Heart right ventricle (tissue), 16 donors: ENCODE measurements around the gene ZGRF1. TPM values are rescaled to one million over a fixed set of nuclear protein-coding genes. Genes with fewer than 3 reads are reported as not detected.

Experiments used
- ATAC-seq, 8 donors: fragments of 200-7000 bp; cut with Tn5 transposase; one replicate each; pipeline ENCODE4 v1.9.1; 2020; ENCODE audit warnings: mild to moderate bottlenecking in 8 of 8, moderate library complexity in 8 of 8, moderate number of reproducible peaks in 1 of 8
- DNase-seq, 2 donors: peaks; one replicate each; pipeline ENCODE4 v3.0.0-alpha.2; 2020
- H3K27ac ChIP-seq, 10 donors: fragments of 200-600 bp; sonication (generic) in 2 of 10; one replicate each; pipeline versions ENCODE4 v1.5.0 to v1.8.0; 2020 to 2022; ENCODE audit warnings: mild to moderate bottlenecking in 3 of 10
- H3K27me3 ChIP-seq, 7 donors: fragments of 200-600 bp; one replicate each; pipeline ENCODE4 v1.8.0; 2021 to 2022; ENCODE audit warnings: mild to moderate bottlenecking in 2 of 7
- H3K36me3 ChIP-seq, 9 donors: fragments of 200-600 bp; sonication (generic) in 1 of 9; one replicate each; pipeline versions ENCODE4 v1.5.0 to v1.8.0; 2020 to 2022; ENCODE audit warnings: mild to moderate bottlenecking in 2 of 9
- H3K4me1 ChIP-seq, 9 donors: fragments of 200-600 bp; sonication (generic) in 1 of 9; one replicate each; pipeline versions ENCODE4 v1.5.0 to v1.8.0; 2020 to 2022; ENCODE audit warnings: mild to moderate bottlenecking in 4 of 9
- H3K4me3 ChIP-seq, 10 donors: fragments of 200-600 bp; sonication (generic) in 2 of 10; one replicate each; pipeline versions ENCODE4 v1.5.0 to v1.8.0; 2020 to 2022; ENCODE audit warnings: mild to moderate bottlenecking in 7 of 10, moderate library complexity in 2 of 10
- H3K9me3 ChIP-seq, 11 donors: fragments of 200-600 bp in 10 of 11; sonication (generic) in 2 of 11; one replicate each; pipeline versions ENCODE4 v1.5.0 to v1.8.0; 2013 to 2022; ENCODE audit warnings: mild to moderate bottlenecking in 2 of 11, control low read depth in 1 of 11, moderate library complexity in 1 of 11
- CTCF ChIP-seq, 9 donors: fragments of 200-600 bp; sonication (generic) in 2 of 9; IDR thresholded peaks; one replicate each; pipeline versions ENCODE4 v1.5.0 to v1.8.0; 2021 to 2022; ENCODE audit warnings: antibody characterized with exemption in 9 of 9, mild to moderate bottlenecking in 5 of 9, moderate library complexity in 1 of 9
- WGBS, 2 donors: extraction: QIAGEN DNeasy Blood & Tissue Kit; methylation state at CpG; one replicate each; pipeline ENCODE4 v1.1.7; 2013; ENCODE audit warnings: inconsistent platforms in 1 of 2; 5-methylcytosine and 5-hydroxymethylcytosine counted together
- intact Hi-C, 10 donors: fragments of 100-400 bp; cut with DNase I; formaldehyde crosslinking; loops; one replicate each; pipeline versions ENCODE4 v1.11.1 to v1.14.2; 2022
- polyA plus RNA-seq, 2 donors: library from polyadenylated mRNA; stranded (reverse); fragments of 200-250 nt; gene quantifications; one replicate each; pipeline ENCODE4 v1.2.3, GENCODE V29; 2013
- total RNA-seq, 10 donors: library from RNA; stranded (reverse); fragmentation: NEBNext Ultra II Directional in 3 of 10; extraction: Animal tissue kit (Norgen Biotek cat#: 25700) in 3 of 10; gene quantifications; one replicate each; pipeline versions ENCODE4 v1.2.1 to v1.2.4, GENCODE V29; 2021 to 2023
- donor health status: Arrhythmogenic right ventricular cardiomyopathy.
- donor health status: ischemic (EF 13 %, LVEDD 7.1; RV severe dilation, severe dysfunction).
- donor health status: healthy with polysubstance abuse.
- donor health status: DM: no; HTN: yes; CAD: no.
- donor health status: DM: no; HTN: no; CAD: no.
- donor health status: ischemic (EF 25% LVEDD 6.9; RV normal size, moderate dysfunction).
- donor health status: ischemic (EF 25% LVEDD 5.7; RV mildly dilated, moderate dysfunction).
- donor health status: healthy.
- donor health status: DM: yes; HTN: yes; CAD: no.
- donor health status: Ischemic cardiomyopathy.
- donor health status: ischemic (EF 35%, LVEDD 5.7; RV mildly dilated, moderate dysfunction).
- donor health status: nonischemic (EF 11% LVEDD 7.7; RV severe dilation, severe dysfunction).
- donor health status: DM: yes; HTN: yes; CAD: no.
- donor health status: PGD.
- donor health status: ischemic (EF 29% LVEDD 5.4; RV normal size, mild dysfunction).
- donor health status: nonischemic (EF 23%, LVEDD 6.1; RV moderate dilation, normal function).

The ZGRF1 gene
- total and polyA plus RNA-seq, 12 donors: 0.77 to 5.3 (median 2.1) TPM

- H3K4me3 ChIP-seq: no peak overlapping the region
- H3K36me3 ChIP-seq: no peaks in the 10 kb centered on the region
- H3K27ac ChIP-seq: no peak overlapping the region
- DNase-seq: no peak
- TF ChIP-seq CTCF (IDR thresholded peaks at IDR 0.05): no peak
- no peaks in the 10 kb centered on the region for H3K9me3 ChIP-seq
- no peaks in the 10 kb centered on the region for H3K4me1 ChIP-seq
- 84% methylated on average over 3 of the region's 3 CpGs for WGBS, 2 donors
- peaks cover 0 to 55% (median 23%) of the 10 kb centered on the region in 7 donors for H3K27me3 ChIP-seq
- no peak for ATAC-seq
- intact Hi-C loops: no loop called here
These were observed 104.4 kb downstream of the ZGRF1 start for GRCh38 chr4:112532267-112532666.

GRCh38 chr4:112531146-112531545 is 105.6 kb downstream of the ZGRF1 start:
- no peak for TF ChIP-seq CTCF (IDR thresholded peaks at IDR 0.05)
- Histone ChIP-seq H3K36me3 (no peaks in the 10 kb centered on the region), H3K27me3 (peaks cover 0 to 66% (median 30%) of the 10 kb centered on the region in 7 donors), H3K4me3 (no peak overlapping the region), H3K27ac (no peak overlapping the region), H3K9me3 (no peaks in the 10 kb centered on the region), H3K4me1 (no peaks in the 10 kb centered on the region)
- DNase-seq (no peak), ATAC-seq (no peak)
- intact Hi-C loops: no loop called here
- 17 to 27% methylated on average over 1 of the region's 1 CpG for WGBS, 2 donors

- peaks cover 15 to 93% (median 77%) of the 10 kb centered on the region in 7 donors for H3K27me3 ChIP-seq
- DNase-seq: no peak
These were observed 110.6 kb downstream of the ZGRF1 start for GRCh38 chr4:112526061-112526460.

GRCh38 chr4:112523764-112524505 is 112.8 kb downstream of the ZGRF1 start:
- H3K4me3 ChIP-seq: peak overlapping the region in 7 of 10 donors; percentile 30 to 51 (median 39)
- no peaks in the 10 kb centered on the region for H3K9me3 ChIP-seq
- peaks cover 31 to 94% (median 84%) of the 10 kb centered on the region in 7 donors for H3K27me3 ChIP-seq
- H3K4me1 ChIP-seq: peaks cover 0 to 30% (median 17%) of the 10 kb centered on the region in 9 donors
- peak in 1 of 2 donors; percentile 65 for DNase-seq
- H3K36me3 ChIP-seq: no peaks in the 10 kb centered on the region
- peak; percentile 58 to 83 (median 74) for ATAC-seq
- peak; percentile 45 to 84 (median 69) for TF ChIP-seq CTCF (IDR thresholded peaks at IDR 0.05)
- WGBS, 2 donors: 3% methylated on average over 46 of the region's 46 CpGs
- intact Hi-C loops: loop anchor here (2.0 to 10.0 kb wide), 4 partner anchors 195 to 199 kb away; no protein-coding TSS in a partner anchor
- H3K27ac ChIP-seq: no peak overlapping the region

More at GRCh38 chr4:112526061-112526460, 110.6 kb downstream of the ZGRF1 start:
- ATAC-seq: no peak
- Histone ChIP-seq H3K4me3 (no peak overlapping the region), H3K4me1 (peaks cover 0 to 23% (median 17%) of the 10 kb centered on the region in 9 donors), H3K27ac (no peak overlapping the region), H3K36me3 (no peaks in the 10 kb centered on the region), H3K9me3 (no peaks in the 10 kb centered on the region)
- no peak for TF ChIP-seq CTCF (IDR thresholded peaks at IDR 0.05)
- WGBS, 2 donors: 74 to 83% methylated on average over 1 of the region's 1 CpG
- intact Hi-C loops: loop anchor here in 3 of 10 donors (10.0 kb wide), 1 partner anchor 201 kb away; no protein-coding TSS in a partner anchor
